Ovary (tissue), 3 donors: ENCODE results near the gene ZNF70.
"Not testable (repeated sequence)": the region's sequence is repeated elsewhere in the genome, so short reads cannot be mapped to it uniquely, and the experiment has no call there.

Source experiments
- CTCF ChIP-seq, 3 donors: fragments of 450-650 bp in 2 of 3; fragments of 200-600 bp in 1 of 3; IDR thresholded peaks; one replicate each; pipeline versions ENCODE4 v1.5.1 to v1.8.0; 2016 to 2022; ENCODE audit warnings: antibody characterized with exemption in 3 of 3, mild to moderate bottlenecking in 1 of 3
- EP300 ChIP-seq: sonication (generic); formaldehyde crosslinking; IDR thresholded peaks from one replicate; pipeline ENCODE4 v1.6.1; 2017; ENCODE audit warnings: antibody characterized with exemption
- donor health status: DM: no; HTN: no; CAD: no.

DNA sequence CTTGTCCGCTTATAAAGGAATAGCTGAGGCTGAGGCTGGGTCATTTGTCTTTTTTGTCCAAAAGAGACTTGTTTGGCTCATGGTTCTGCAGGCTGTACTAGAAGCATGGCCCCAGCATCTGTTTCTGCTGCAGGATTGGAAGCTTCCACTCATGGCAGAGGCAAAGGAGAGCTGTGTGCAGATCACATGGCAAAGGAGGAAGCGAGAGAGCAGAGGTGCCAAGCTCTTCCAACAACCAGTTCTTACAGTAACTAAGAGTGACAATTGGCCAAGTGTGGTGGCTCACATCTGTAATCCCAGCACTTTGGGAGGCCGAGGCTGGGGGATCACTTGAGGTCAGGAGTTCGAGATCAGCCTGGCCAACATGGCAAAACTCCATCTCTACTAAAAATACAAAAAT is 22.8 kb downstream of the ZNF70 start:
- TF ChIP-seq EP300; CTCF (IDR thresholded peaks at IDR 0.05): not testable (repeated sequence)
